ENCODE data around the gene KCNIP4.
A peak's percentile ranks its signal among the peaks of the same experiment; 100 is the strongest.

Gene KCNIP4

DNA sequence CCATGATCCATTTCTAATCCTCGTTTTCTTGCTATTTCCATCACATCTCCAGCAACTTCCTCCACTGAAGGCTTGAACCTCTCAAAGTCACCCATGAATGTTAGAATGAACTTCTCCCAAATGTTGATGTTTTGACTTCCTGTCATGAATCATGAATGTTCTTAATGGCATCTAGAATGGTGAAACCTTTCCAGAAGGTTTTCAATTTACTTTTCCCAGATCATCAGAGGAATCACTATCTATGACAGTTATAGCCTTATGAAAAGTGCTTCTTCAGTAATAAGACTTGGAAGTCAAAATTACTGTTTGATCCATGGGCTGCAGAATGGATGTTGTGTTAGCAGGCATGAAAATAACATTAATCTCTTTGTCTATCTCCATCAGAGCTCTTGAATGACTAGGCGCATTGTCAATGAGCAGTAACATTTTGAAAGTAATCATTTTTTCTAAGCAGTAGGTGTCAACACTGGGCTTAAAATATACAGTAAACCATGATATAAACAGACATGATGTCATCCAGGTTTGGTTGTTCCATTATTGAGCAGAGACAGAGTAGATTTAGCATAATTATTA, 268.2 kb downstream of the KCNIP4 start:
- Histone ChIP-seq H3K36me3 (ENCODE audit: insufficient read depth, insufficient read length, low read length) (no peaks in the 10 kb centered on the region), H3K9me3 (ENCODE audit: insufficient read depth, low read length) (no peaks in the 10 kb centered on the region), H3K9ac (ENCODE audit: insufficient read length, low read depth) (no peak overlapping the region), H3K4me1 (ENCODE audit: insufficient read depth, insufficient read length) (no peaks in the 10 kb centered on the region), H3K4me3 (ENCODE audit: insufficient read length, low read depth) (no peak overlapping the region), H3K27me3 (ENCODE audit: insufficient read depth, insufficient read length) (no peaks in the 10 kb centered on the region)
- no peak for TF ChIP-seq ZNF274 (IDR thresholded peaks at IDR 0.05; ENCODE audit: low read depth, low read length)
- no peak for TF ChIP-seq YY1 (IDR thresholded peaks at IDR 0.05; ENCODE audit: insufficient read depth, insufficient read length)
- TF ChIP-seq SUZ12 (IDR thresholded peaks at IDR 0.05; ENCODE audit: extremely low read depth, insufficient read depth, insufficient read length), result no peak
- no peak for DNase-seq (ENCODE audit: low read depth, low spot score)

DNA sequence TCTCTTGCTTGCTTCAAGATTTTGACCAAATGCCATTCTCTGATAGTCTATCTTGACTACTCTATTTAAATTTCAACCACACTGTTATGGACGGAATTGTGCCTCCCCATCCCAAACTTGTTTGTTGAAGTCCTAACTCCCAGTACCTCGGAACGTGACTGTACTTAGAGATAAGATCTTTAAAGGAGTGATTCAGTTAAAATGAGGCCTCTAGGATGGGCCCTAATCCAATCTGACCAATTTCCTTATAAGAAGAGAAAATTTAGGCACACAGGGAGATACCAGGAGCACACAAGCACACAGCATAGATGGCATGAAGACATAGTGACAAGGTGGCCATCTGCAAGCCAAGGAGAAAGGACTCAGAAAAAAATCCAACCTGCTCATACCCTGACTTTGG, 269.9 kb downstream of the KCNIP4 start:
- H3K36me3 ChIP-seq (ENCODE audit: insufficient read depth, insufficient read length, low read length), result no peaks in the 10 kb centered on the region
- H3K9me3 ChIP-seq (ENCODE audit: insufficient read depth, low read length), result no peaks in the 10 kb centered on the region
- H3K4me1 ChIP-seq (ENCODE audit: insufficient read depth, insufficient read length), result no peaks in the 10 kb centered on the region
- DNase-seq (ENCODE audit: low read depth, low spot score), result no peak
- TF ChIP-seq ZNF274 (IDR thresholded peaks at IDR 0.05; ENCODE audit: low read depth, low read length) (no peak), SUZ12 (IDR thresholded peaks at IDR 0.05; ENCODE audit: extremely low read depth, insufficient read depth, insufficient read length) (no peak), YY1 (IDR thresholded peaks at IDR 0.05; ENCODE audit: insufficient read depth, insufficient read length) (no peak)
- no peaks in the 10 kb centered on the region for H3K27me3 ChIP-seq (ENCODE audit: insufficient read depth, insufficient read length)
- H3K4me3 ChIP-seq (ENCODE audit: insufficient read length, low read depth), result no peak overlapping the region
- no peak overlapping the region for H3K9ac ChIP-seq (ENCODE audit: insufficient read length, low read depth)

DNA sequence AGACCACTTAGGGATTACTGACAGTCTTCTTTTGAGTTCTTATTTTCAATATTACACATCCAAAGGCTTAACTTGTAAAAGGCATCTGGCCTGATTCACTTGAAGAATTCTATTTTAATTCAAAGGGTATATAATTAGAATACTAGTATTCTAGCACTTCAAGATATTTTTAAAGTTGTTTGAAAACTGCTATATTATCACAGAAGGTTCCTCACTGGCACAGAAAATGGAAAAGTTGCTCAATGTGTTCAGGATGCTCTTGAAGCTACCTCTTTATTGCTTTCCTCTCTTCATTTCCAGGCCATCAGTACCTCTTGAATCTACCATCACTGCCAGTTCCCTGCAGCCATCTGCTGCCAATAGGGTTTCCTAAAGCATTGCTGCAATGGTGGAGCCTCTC, 271.4 kb downstream of the KCNIP4 start:
- no peaks in the 10 kb centered on the region for H3K4me1 ChIP-seq (ENCODE audit: insufficient read depth, insufficient read length)
- no peaks in the 10 kb centered on the region for H3K36me3 ChIP-seq (ENCODE audit: insufficient read depth, insufficient read length, low read length)
- TF ChIP-seq SUZ12 (IDR thresholded peaks at IDR 0.05; ENCODE audit: extremely low read depth, insufficient read depth, insufficient read length), result no peak
- TF ChIP-seq ZNF274 (IDR thresholded peaks at IDR 0.05; ENCODE audit: low read depth, low read length), result no peak
- TF ChIP-seq YY1 (IDR thresholded peaks at IDR 0.05; ENCODE audit: insufficient read depth, insufficient read length), result no peak
- no peaks in the 10 kb centered on the region for H3K9me3 ChIP-seq (ENCODE audit: insufficient read depth, low read length)
- H3K27me3 ChIP-seq (ENCODE audit: insufficient read depth, insufficient read length), result no peaks in the 10 kb centered on the region
- DNase-seq (ENCODE audit: low read depth, low spot score), result no peak
- H3K9ac ChIP-seq (ENCODE audit: insufficient read length, low read depth), result no peak overlapping the region
- no peak overlapping the region for H3K4me3 ChIP-seq (ENCODE audit: insufficient read length, low read depth)

DNA sequence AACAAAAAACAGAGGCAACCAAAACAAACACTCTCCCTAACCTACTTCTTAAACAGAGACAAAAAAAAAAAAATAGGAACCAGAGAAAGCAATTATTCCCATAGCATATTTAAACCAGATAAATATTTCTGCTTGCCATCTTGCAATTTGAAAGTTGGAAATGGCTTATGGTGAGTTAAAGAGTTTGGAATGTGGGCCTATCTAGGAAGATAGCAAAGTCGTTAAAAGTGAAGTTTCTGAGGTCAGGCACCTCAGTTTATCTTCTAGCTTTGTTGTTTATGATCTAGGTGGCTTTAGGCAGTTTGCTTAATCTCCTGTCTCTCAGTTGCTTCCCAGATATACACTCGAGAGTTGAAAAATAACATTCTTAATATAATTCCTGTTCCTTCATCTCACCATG, 284.2 kb downstream of the KCNIP4 start:
- DNase-seq (ENCODE audit: low read depth, low spot score), result no peak
- TF ChIP-seq SUZ12 (IDR thresholded peaks at IDR 0.05; ENCODE audit: extremely low read depth, insufficient read depth, insufficient read length) (no peak), ZNF274 (IDR thresholded peaks at IDR 0.05; ENCODE audit: low read depth, low read length) (no peak), YY1 (IDR thresholded peaks at IDR 0.05; ENCODE audit: insufficient read depth, insufficient read length) (no peak)
- Histone ChIP-seq H3K9me3 (ENCODE audit: insufficient read depth, low read length) (no peaks in the 10 kb centered on the region), H3K36me3 (ENCODE audit: insufficient read depth, insufficient read length, low read length) (no peaks in the 10 kb centered on the region), H3K9ac (ENCODE audit: insufficient read length, low read depth) (no peak overlapping the region), H3K4me1 (ENCODE audit: insufficient read depth, insufficient read length) (no peaks in the 10 kb centered on the region), H3K4me3 (ENCODE audit: insufficient read length, low read depth) (no peak overlapping the region), H3K27me3 (ENCODE audit: insufficient read depth, insufficient read length) (no peaks in the 10 kb centered on the region)

DNA sequence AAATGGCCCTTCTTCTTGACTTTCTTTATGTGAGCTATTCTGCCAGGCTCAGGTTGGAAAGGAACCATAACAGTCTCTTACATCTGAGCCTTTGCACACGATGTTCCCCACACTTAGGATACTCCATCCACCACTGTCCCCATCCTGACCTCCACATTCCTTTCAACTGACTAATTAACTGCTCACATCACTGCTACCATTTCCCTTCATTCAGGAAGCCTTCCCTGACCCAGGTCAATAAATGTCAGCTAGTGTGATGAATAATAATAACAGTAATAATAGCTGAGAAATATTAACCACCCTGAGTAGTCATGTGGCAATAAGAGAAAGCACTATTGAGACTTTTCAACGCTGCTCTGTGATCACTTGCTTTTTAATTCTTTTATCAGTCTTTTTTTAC, 291.7 kb downstream of the KCNIP4 start:
- Histone ChIP-seq H3K27me3 (ENCODE audit: insufficient read depth, insufficient read length) (no peaks in the 10 kb centered on the region), H3K9me3 (ENCODE audit: insufficient read depth, low read length) (no peaks in the 10 kb centered on the region), H3K4me1 (ENCODE audit: insufficient read depth, insufficient read length) (no peaks in the 10 kb centered on the region), H3K4me3 (ENCODE audit: insufficient read length, low read depth) (no peak overlapping the region), H3K36me3 (ENCODE audit: insufficient read depth, insufficient read length, low read length) (no peaks in the 10 kb centered on the region), H3K9ac (ENCODE audit: insufficient read length, low read depth) (no peak overlapping the region)
- peak; percentile 1 for DNase-seq (ENCODE audit: low read depth, low spot score)
- TF ChIP-seq SUZ12 (IDR thresholded peaks at IDR 0.05; ENCODE audit: extremely low read depth, insufficient read depth, insufficient read length) (no peak), YY1 (IDR thresholded peaks at IDR 0.05; ENCODE audit: insufficient read depth, insufficient read length) (no peak), ZNF274 (IDR thresholded peaks at IDR 0.05; ENCODE audit: low read depth, low read length) (no peak)

DNA sequence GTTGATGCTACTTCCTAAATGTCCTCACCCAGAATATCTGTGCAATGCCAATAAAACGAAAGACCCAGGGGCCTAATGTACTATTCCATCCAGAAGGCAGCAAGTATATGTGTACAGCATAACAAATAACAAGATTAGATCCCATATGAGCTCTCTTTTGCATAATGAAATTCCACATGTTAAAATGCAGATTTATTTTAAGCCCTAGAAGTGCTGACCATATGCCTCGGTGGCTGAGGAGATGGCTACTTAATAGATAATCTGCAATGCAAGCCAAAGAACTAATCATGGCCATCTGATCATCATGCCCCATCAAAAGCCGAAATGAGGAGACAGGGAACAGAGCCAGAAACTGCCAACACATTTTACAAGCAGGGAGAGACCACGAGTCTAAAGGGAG, 293.5 kb downstream of the KCNIP4 start:
- no peak for DNase-seq (ENCODE audit: low read depth, low spot score)
- TF ChIP-seq SUZ12 (IDR thresholded peaks at IDR 0.05; ENCODE audit: extremely low read depth, insufficient read depth, insufficient read length) (no peak), YY1 (IDR thresholded peaks at IDR 0.05; ENCODE audit: insufficient read depth, insufficient read length) (no peak), ZNF274 (IDR thresholded peaks at IDR 0.05; ENCODE audit: low read depth, low read length) (no peak)
- Histone ChIP-seq H3K4me1 (ENCODE audit: insufficient read depth, insufficient read length) (no peaks in the 10 kb centered on the region), H3K36me3 (ENCODE audit: insufficient read depth, insufficient read length, low read length) (no peaks in the 10 kb centered on the region), H3K27me3 (ENCODE audit: insufficient read depth, insufficient read length) (no peaks in the 10 kb centered on the region), H3K9ac (ENCODE audit: insufficient read length, low read depth) (no peak overlapping the region), H3K4me3 (ENCODE audit: insufficient read length, low read depth) (no peak overlapping the region), H3K9me3 (ENCODE audit: insufficient read depth, low read length) (no peaks in the 10 kb centered on the region)

DNA sequence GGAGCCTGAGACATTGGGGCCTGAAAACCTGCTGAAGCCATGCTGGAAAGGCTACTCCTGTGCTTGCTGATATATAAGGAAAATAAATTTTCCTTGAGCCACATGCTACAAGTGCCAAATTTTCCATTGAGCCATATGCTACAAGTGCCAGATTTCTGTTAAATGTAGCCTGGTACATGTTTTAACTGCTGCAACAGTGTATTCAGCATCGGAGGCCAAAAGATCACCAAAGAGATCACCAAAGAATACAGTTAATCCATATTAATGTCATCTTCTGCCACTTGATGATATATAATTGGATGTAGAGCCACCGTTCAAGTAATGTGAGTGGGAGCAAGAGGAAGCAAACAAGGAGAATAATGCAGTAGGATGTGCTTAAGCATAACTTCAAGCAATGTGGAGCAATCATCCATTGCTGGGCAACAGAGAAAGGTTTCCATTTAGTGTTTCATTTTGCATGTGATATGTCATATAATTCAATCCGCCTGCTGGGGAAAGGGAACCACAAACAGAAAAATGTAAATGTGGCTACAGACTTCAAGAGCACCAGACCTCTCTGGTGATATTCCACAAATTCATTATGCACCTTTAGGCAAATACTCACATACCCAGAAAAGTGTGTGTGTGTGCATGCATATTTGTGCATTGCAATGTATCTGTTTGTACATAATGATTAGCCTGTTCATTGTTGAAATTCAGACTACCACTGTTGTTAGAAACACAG, 295.9 kb downstream of the KCNIP4 start:
- Histone ChIP-seq H3K9me3 (ENCODE audit: insufficient read depth, low read length) (no peaks in the 10 kb centered on the region), H3K36me3 (ENCODE audit: insufficient read depth, insufficient read length, low read length) (no peaks in the 10 kb centered on the region), H3K4me3 (ENCODE audit: insufficient read length, low read depth) (no peak overlapping the region), H3K27me3 (ENCODE audit: insufficient read depth, insufficient read length) (no peaks in the 10 kb centered on the region), H3K4me1 (ENCODE audit: insufficient read depth, insufficient read length) (no peaks in the 10 kb centered on the region), H3K9ac (ENCODE audit: insufficient read length, low read depth) (no peak overlapping the region)
- TF ChIP-seq SUZ12 (IDR thresholded peaks at IDR 0.05; ENCODE audit: extremely low read depth, insufficient read depth, insufficient read length) (no peak), YY1 (IDR thresholded peaks at IDR 0.05; ENCODE audit: insufficient read depth, insufficient read length) (no peak)
- DNase-seq (ENCODE audit: low read depth, low spot score), result no peak
